Measurements from ENCODE around the gene PLCXD1. TPM values are rescaled to one million over a fixed set of nuclear protein-coding genes. Genes with fewer than 3 reads are reported as not detected.
"Not testable (repeated sequence)": the region's sequence is repeated elsewhere in the genome, so short reads cannot be mapped to it uniquely, and the experiment has no call there.

The PLCXD1 gene, protein sequence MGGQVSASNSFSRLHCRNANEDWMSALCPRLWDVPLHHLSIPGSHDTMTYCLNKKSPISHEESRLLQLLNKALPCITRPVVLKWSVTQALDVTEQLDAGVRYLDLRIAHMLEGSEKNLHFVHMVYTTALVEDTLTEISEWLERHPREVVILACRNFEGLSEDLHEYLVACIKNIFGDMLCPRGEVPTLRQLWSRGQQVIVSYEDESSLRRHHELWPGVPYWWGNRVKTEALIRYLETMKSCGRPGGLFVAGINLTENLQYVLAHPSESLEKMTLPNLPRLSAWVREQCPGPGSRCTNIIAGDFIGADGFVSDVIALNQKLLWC
- 6.4 and 8.5 TPM in 2 replicates for total RNA-seq

GRCh38 chrX:281166-281999 is at the start of gene PLCXD1:
PLCXD1 (plus strand) TSS chrX:281381; CDS start chrX:284188, 2,807 bp downstream.
- no peak for DNase-seq (ENCODE audit: low read depth in 2 of 2)

- not testable (repeated sequence) for DNase-seq (ENCODE audit: low read depth in 2 of 2)
Observed at GRCh38 chrX:231637-232277, 49.4 kb upstream of the PLCXD1 start.

GRCh38 chrX:232278-232655 is 48.9 kb upstream of the PLCXD1 start:
- DNase-seq (ENCODE audit: low read depth in 2 of 2): not testable (repeated sequence)

DNA sequence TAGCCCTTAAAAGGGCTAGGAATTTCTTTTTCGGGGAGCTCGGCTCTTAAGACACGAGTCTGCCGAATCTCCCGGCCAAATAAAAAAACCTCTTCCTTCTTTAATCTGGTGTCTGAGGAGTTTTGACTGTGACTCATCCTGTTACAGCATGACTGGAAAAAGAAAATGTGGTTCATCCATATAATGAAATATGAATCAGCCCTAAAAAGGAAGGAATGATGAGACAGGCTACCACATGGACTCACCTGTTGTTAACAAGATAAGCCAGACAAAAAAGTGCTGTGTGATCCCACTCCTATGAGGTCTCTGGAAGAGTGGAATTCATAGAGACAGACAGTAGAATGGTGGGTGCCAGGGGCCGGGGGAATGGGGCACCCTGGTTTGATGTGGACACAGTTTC is 45.0 kb upstream of the PLCXD1 start:
- DNase-seq (ENCODE audit: low read depth in 2 of 2): not testable (repeated sequence)

DNA sequence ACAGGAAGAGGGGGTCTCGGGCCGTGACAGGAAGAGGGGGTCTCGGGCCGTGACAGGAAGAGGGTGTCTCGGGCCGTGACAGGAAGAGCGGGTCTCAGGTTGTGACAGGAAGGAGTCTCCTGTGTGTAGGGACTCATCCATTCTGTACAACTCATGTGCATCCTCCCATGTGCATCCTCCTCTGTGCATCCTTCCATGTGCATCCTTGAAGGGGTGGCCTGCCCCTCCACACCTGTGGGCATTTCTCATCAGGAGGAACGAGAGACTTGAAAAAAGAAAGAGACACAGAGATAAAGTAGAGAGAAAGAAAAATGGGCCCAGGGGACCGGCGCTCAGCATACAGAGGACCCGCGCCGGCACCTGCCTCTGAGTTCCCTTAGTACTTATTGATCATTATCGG is 30.2 kb upstream of the PLCXD1 start:
- no peak for DNase-seq (ENCODE audit: low read depth in 2 of 2)

- not testable (repeated sequence) for DNase-seq (ENCODE audit: low read depth in 2 of 2)
Observed at GRCh38 chrX:251396-252243, 29.6 kb upstream of the PLCXD1 start.

DNA sequence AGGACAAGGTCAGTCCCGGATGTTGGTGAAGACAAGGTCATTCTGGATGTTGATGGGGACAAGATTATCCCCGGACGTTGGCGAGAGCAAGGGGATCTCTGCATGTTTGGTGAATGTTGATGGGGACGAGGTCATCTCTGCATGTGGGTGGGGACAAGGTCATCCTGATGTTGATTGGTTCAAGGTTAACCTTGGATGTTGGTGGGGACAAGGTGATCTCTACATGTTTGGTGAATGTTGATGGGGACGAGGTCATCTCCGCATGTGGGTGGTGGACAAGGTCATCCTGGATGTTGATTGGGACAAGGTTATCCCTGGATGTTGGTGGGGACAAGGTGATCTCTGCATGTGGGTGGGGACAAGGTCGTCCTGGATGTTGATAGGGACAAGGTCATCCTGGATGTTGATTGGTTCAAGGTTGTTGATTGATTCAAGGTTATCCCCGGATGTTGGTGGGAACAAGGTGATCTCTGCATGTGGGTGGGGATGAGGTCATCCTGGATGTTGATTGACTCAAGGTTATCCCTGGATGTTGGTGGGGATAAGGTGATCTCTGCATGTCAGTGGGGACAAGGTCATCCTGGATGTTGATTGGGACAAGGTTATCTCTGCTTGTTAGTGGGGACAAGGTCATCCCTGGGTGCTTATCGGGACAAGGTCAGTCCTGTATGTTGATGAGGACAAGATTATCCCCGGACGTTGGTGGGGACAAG is 28.8 kb upstream of the PLCXD1 start:
- DNase-seq (ENCODE audit: low read depth in 2 of 2): no peak

- DNase-seq (ENCODE audit: low read depth in 2 of 2): no peak
Observed at GRCh38 chrX:252957-253291, 28.3 kb upstream of the PLCXD1 start.

DNA sequence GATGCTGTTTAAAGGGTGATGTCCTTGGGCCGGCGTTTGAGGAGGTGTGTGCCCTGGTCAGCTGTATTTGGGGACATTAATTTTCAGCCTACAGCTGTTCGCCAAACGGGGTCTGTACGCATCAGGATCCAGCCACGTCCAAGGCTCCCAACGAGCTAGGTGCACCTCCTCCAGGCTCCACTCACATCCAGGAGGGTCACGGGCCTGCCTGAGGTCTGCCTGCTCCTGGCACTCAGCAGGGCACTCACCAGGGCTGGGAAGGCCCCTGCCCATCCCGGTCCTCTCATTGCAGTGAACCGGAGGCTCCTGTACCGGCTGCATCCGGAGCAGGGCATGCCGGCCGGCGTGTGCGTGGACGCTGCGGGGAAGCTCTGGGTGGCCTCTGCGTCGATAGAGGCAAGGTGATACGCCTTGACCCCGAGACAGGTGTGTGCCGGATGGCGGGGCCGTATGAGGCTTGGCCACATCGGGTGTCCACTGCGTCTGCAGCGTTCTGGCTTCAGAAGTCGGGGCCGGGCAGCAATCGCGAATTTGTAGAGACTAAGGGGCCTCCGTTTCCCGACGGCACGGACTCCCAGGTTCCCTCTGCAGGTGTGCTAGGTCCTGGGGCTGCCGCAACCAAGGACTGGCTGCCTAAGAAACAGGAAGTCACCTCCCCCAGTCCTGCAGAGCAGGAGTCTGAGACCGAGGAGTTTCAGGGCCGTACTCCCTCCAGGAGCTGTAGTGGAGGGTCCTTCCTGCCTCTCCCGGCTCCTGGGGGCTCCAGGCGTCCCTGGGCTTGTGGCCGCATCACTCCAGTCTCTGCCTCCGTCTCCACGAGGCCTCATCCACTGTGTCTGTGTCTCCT is 27.5 kb upstream of the PLCXD1 start:
- DNase-seq (ENCODE audit: low read depth in 2 of 2): no peak

- no peak for DNase-seq (ENCODE audit: low read depth in 2 of 2)
Observed at GRCh38 chrX:254630-255215, 26.5 kb upstream of the PLCXD1 start.

GRCh38 chrX:255923-256331 is 25.3 kb upstream of the PLCXD1 start:
- DNase-seq (ENCODE audit: low read depth in 2 of 2): no peak

- DNase-seq (ENCODE audit: low read depth in 2 of 2): not testable (repeated sequence)
Observed at GRCh38 chrX:257054-257453, 24.1 kb upstream of the PLCXD1 start.

GRCh38 chrX:257681-258289 is 23.4 kb upstream of the PLCXD1 start:
- DNase-seq (ENCODE audit: low read depth in 2 of 2): no peak

DNA sequence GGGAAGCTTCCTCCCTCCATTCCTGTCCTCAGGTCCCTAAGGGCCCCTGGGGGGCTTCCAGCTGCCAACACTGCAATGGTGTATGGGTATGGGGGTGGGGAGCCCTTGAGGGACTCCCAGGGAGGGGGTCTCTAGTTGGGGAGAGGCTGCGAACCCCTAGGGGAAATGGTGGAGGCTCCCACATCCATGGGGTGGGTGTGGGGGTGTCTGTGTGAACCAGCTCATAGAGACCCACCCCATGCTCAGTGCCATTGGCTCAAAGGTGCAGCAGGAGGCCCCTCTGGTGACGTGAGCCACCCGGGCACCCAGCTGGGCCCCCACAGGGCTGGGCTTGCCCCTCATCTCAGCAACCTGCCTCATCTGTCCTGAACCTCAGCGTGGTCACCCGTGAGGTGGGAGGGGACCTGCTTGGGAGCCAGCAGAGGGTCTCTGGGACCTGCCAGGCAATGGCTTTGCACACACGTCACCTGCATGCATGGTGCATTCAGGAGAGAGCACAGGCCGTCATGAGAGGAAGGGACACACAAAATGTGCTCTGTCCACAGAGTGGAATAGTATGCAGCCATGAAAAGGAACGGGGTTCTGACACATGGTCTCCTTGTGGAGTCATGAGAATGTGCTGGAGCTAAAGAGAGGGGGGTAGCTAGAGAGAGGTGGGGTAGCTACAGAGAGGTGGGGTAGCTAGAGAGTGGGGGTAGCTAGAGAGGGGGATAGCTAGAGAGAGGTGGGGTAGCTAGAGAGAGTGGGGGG is 22.7 kb upstream of the PLCXD1 start:
- DNase-seq (ENCODE audit: low read depth in 2 of 2): no peak

- no peak for DNase-seq (ENCODE audit: low read depth in 2 of 2)
Observed at GRCh38 chrX:259692-260355, 21.4 kb upstream of the PLCXD1 start.

GRCh38 chrX:261167-261918 is 19.8 kb upstream of the PLCXD1 start:
- DNase-seq (ENCODE audit: low read depth in 2 of 2): no peak

- no peak for DNase-seq (ENCODE audit: low read depth in 2 of 2)
Observed at GRCh38 chrX:261919-262352, 19.2 kb upstream of the PLCXD1 start.
